HEK293 (cell line): Measurements from ENCODE around the gene FAM118B.

ENCODE experiments used
- CTCF ChIA-PET: fragments of 350-600 bp; formaldehyde crosslinking; extraction: SDS; loops from one replicate; lab custom pipeline; 2021; ENCODE audit warnings: antibody characterized with exemption; lab: Yijun Ruan, JAX
- POLR2A ChIA-PET: fragments of 300-600 bp; formaldehyde crosslinking; extraction: SDS; loops from one replicate; lab custom pipeline; 2020; ENCODE audit warnings: antibody characterized with exemption, inconsistent platforms; lab: Yijun Ruan, JAX
- H3K27ac ChIP-seq: fragments of 200-500 bp; sonication (Bioruptor generic); 2 replicates; pipeline ENCODE4 v1.5.1; 2014; ENCODE audit warnings: low read depth, low read length, control low read depth, inconsistent platforms; ENCODE audit errors: extremely low read depth
- H3K36me3 ChIP-seq, 2 experiments: fragments of 200-500 bp in 1 of 2; sonication (Bioruptor generic) in 1 of 2; 1 replicate in 1 of 2; 2 replicates in 1 of 2; pipeline ENCODE4 v1.5.1; 2014 to 2017; ENCODE audit warnings: inconsistent platforms in 2 of 2, low read length in 2 of 2; ENCODE audit not compliant: control insufficient read depth in 2 of 2, insufficient read depth in 1 of 2
- H3K4me1 ChIP-seq: fragments of 200-500 bp; sonication (Bioruptor generic); 2 replicates; pipeline ENCODE4 v1.5.1; 2014; ENCODE audit warnings: mild to moderate bottlenecking, low read length, inconsistent platforms; ENCODE audit not compliant: control insufficient read depth, insufficient read depth
- H3K4me3 ChIP-seq: 2 replicates; pipeline ENCODE4 v1.5.1; 2011; ENCODE audit warnings: low read depth, mild to moderate bottlenecking, control low read depth, low read length, moderate library complexity
- H3K9me3 ChIP-seq: fragments of 200-500 bp; sonication (Bioruptor generic); 2 replicates; pipeline ENCODE4 v1.5.1; 2014; ENCODE audit warnings: low read depth, low read length, inconsistent platforms; ENCODE audit not compliant: control insufficient read depth, insufficient read depth
- GLIS2 ChIP-seq: fragments of 450-650 bp; formaldehyde crosslinking; IDR thresholded peaks from 2 replicates; pipeline ENCODE4 v1.5.1; 2016; ENCODE audit warnings: missing biosample characterization, missing genetic modification characterization
- HOXA7 ChIP-seq: sonication (generic); formaldehyde crosslinking; IDR thresholded peaks from 2 replicates; pipeline ENCODE4 v1.8.1; 2022; ENCODE audit warnings: missing genetic modification reagents, borderline replicate concordance
- HOXD13 ChIP-seq: sonication (generic); formaldehyde crosslinking; IDR thresholded peaks from 2 replicates; pipeline ENCODE4 v1.8.0; 2022; ENCODE audit warnings: missing genetic modification reagents, borderline replicate concordance
- KLF1 ChIP-seq: fragments of 450-650 bp; formaldehyde crosslinking; IDR thresholded peaks from 2 replicates; pipeline ENCODE4 v1.5.1; 2016; ENCODE audit warnings: missing biosample characterization, missing genetic modification characterization
- KLF16 ChIP-seq: fragments of 450-650 bp; formaldehyde crosslinking; IDR thresholded peaks from 2 replicates; pipeline ENCODE4 v1.5.1; 2017; ENCODE audit warnings: missing biosample characterization, missing genetic modification characterization
- KLF8 ChIP-seq: fragments of 450-650 bp; formaldehyde crosslinking; IDR thresholded peaks from 2 replicates; pipeline ENCODE4 v1.5.1; 2016; ENCODE audit warnings: missing biosample characterization, missing genetic modification characterization
- KLF9 ChIP-seq: fragments of 450-650 bp; formaldehyde crosslinking; IDR thresholded peaks from 2 replicates; pipeline ENCODE4 v1.5.1; 2016; ENCODE audit warnings: missing biosample characterization, missing genetic modification characterization, low read depth
- OSR2 ChIP-seq: fragments of 450-650 bp; formaldehyde crosslinking; IDR thresholded peaks from 2 replicates; pipeline ENCODE4 v1.5.1; 2016; ENCODE audit warnings: missing biosample characterization, missing genetic modification characterization
- SP2 ChIP-seq: fragments of 450-650 bp; formaldehyde crosslinking; IDR thresholded peaks from 2 replicates; pipeline ENCODE4 v1.5.1; 2016; ENCODE audit warnings: missing biosample characterization, missing genetic modification characterization
- SP7 ChIP-seq: fragments of 450-650 bp; formaldehyde crosslinking; IDR thresholded peaks from 2 replicates; pipeline ENCODE4 v1.5.1; 2016; ENCODE audit warnings: missing biosample characterization, missing genetic modification characterization
- WT1 ChIP-seq: fragments of 450-650 bp; formaldehyde crosslinking; IDR thresholded peaks from 2 replicates; pipeline ENCODE4 v1.5.1; 2016; ENCODE audit warnings: missing biosample characterization, missing genetic modification characterization
- YY2 ChIP-seq: fragments of 450-650 bp; formaldehyde crosslinking; IDR thresholded peaks from 2 replicates; pipeline ENCODE4 v1.5.1; 2016; ENCODE audit warnings: missing biosample characterization, missing genetic modification characterization
- ZBTB48 ChIP-seq: fragments of 450-650 bp; formaldehyde crosslinking; IDR thresholded peaks from 2 replicates; pipeline ENCODE4 v1.5.1; 2016; ENCODE audit warnings: missing biosample characterization, missing genetic modification characterization
- ZEB2 ChIP-seq: fragments of 450-650 bp; formaldehyde crosslinking; IDR thresholded peaks from 2 replicates; pipeline ENCODE4 v1.5.1; 2016; ENCODE audit warnings: missing biosample characterization, missing genetic modification characterization
- ZNF112 ChIP-seq: fragments of 450-650 bp; formaldehyde crosslinking; IDR thresholded peaks from 2 replicates; pipeline ENCODE4 v1.5.0; 2017; ENCODE audit warnings: missing biosample characterization, missing genetic modification characterization
- ZNF157 ChIP-seq: fragments of 450-650 bp; formaldehyde crosslinking; IDR thresholded peaks from 2 replicates; pipeline ENCODE4 v1.5.1; 2016; ENCODE audit warnings: missing biosample characterization, missing genetic modification characterization
- ZNF311 ChIP-seq: fragments of 450-650 bp; formaldehyde crosslinking; IDR thresholded peaks from 2 replicates; pipeline ENCODE4 v1.5.1; 2017; ENCODE audit warnings: missing biosample characterization, missing genetic modification characterization, borderline replicate concordance
- ZNF335 ChIP-seq: fragments of 450-650 bp; formaldehyde crosslinking; conservative IDR thresholded peaks from 2 replicates; pipeline ENCODE4 v1.5.1; 2016; ENCODE audit warnings: missing biosample characterization, missing genetic modification characterization
- ZNF341 ChIP-seq: fragments of 450-650 bp; formaldehyde crosslinking; IDR thresholded peaks from 2 replicates; pipeline ENCODE4; 2016; ENCODE audit warnings: low read depth, missing biosample characterization, missing genetic modification characterization
- ZNF501 ChIP-seq: fragments of 450-650 bp; formaldehyde crosslinking; IDR thresholded peaks from 2 replicates; pipeline ENCODE4 v1.5.1; 2016; ENCODE audit warnings: missing biosample characterization, missing genetic modification characterization
- ZNF510 ChIP-seq: fragments of 450-650 bp; formaldehyde crosslinking; IDR thresholded peaks from 2 replicates; pipeline ENCODE4 v1.5.1; 2018; ENCODE audit warnings: mild to moderate bottlenecking, missing genetic modification characterization, missing biosample characterization; ENCODE audit not compliant: insufficient replicate concordance
- ZNF548 ChIP-seq: fragments of 450-650 bp; formaldehyde crosslinking; IDR thresholded peaks from 2 replicates; pipeline ENCODE4 v1.5.1; 2016; ENCODE audit warnings: missing biosample characterization, missing genetic modification characterization
- ZNF621 ChIP-seq: fragments of 450-650 bp; formaldehyde crosslinking; IDR thresholded peaks from 2 replicates; pipeline ENCODE4 v1.5.1; 2017; ENCODE audit warnings: missing biosample characterization, missing genetic modification characterization
- ZNF624 ChIP-seq: fragments of 450-650 bp; formaldehyde crosslinking; IDR thresholded peaks from 2 replicates; pipeline ENCODE4 v1.5.1; 2017; ENCODE audit warnings: missing biosample characterization, missing genetic modification characterization
- ZNF654 ChIP-seq: fragments of 450-650 bp; formaldehyde crosslinking; IDR thresholded peaks from 2 replicates; pipeline ENCODE4 v1.5.1; 2016; ENCODE audit warnings: low read depth, missing biosample characterization, missing genetic modification characterization
- ZNF704 ChIP-seq: fragments of 450-650 bp; formaldehyde crosslinking; IDR thresholded peaks from 2 replicates; pipeline ENCODE4 v1.5.1; 2016; ENCODE audit warnings: missing biosample characterization, missing genetic modification characterization
- ZNF777 ChIP-seq: fragments of 450-650 bp; formaldehyde crosslinking; IDR thresholded peaks from 2 replicates; pipeline ENCODE4 v1.5.1; 2017; ENCODE audit warnings: missing biosample characterization, missing genetic modification characterization, borderline replicate concordance
- ZNF843 ChIP-seq: fragments of 450-650 bp; formaldehyde crosslinking; IDR thresholded peaks from 2 replicates; pipeline ENCODE4 v1.5.1; 2016; ENCODE audit warnings: missing biosample characterization, missing genetic modification characterization
- ZSCAN18 ChIP-seq: fragments of 450-650 bp; formaldehyde crosslinking; IDR thresholded peaks from 2 replicates; pipeline ENCODE4 v1.5.1; 2016; ENCODE audit warnings: missing biosample characterization, missing genetic modification characterization
- ZXDB ChIP-seq: fragments of 450-650 bp; formaldehyde crosslinking; IDR thresholded peaks from 2 replicates; pipeline ENCODE4 v1.5.1; 2016; ENCODE audit warnings: missing biosample characterization, missing genetic modification characterization
- TF ChIP-seq, protein P1 (sequence below): fragments of 450-650 bp; formaldehyde crosslinking; optimal IDR thresholded peaks from 2 replicates; pipeline ENCODE3; 2016; ENCODE audit warnings: missing biosample characterization, mild to moderate bottlenecking, missing genetic modification characterization
- TF ChIP-seq, protein P2 (sequence below): fragments of 450-650 bp; formaldehyde crosslinking; IDR thresholded peaks from 2 replicates; pipeline ENCODE4 v1.5.1; 2016; ENCODE audit warnings: missing biosample characterization, missing genetic modification characterization

Gene FAM118B

GRCh38 chr11:126211236-126212088, at the start of gene FAM118B, which contains the start of gene RPUSD4:
FAM118B (plus strand) TSS chr11:126211782; CDS start chr11:126235002, 23,220 bp downstream.
RPUSD4 (minus strand) TSS chr11:126211650; CDS start chr11:126211638, 12 bp downstream.
- ChIA-PET CTCF (interaction anchor here (0.9 kb wide), 1 partner anchor 289 kb away, joined by 5 read pairs; no protein-coding TSS in a partner anchor), POLR2A (interaction anchor here (0.6 to 1.9 kb wide), 13 partner anchors 9 to 620 kb away, joined by 3 to 20 read pairs (median 4); partner anchors contain the start of genes FOXRED1, PUS3, SRPRA and ST3GAL4)
- no peaks in the 10 kb centered on the region for H3K4me1 ChIP-seq
- peak within 1 kb of the TSS; percentile 89 for H3K4me3 ChIP-seq
- H3K27ac ChIP-seq = peak within 1 kb of the TSS; percentile 48; the same call in 1 of the 2 replicates
- no peaks in the 10 kb centered on the region for H3K9me3 ChIP-seq
- H3K36me3 ChIP-seq = peaks cover 10 to 36% of the 10 kb centered on the region in 2 experiments
- no peak for TF ChIP-seq ZNF654 (tag by site-specific recombination)
- peak; percentile 55; the same call in 1 of the 2 replicates for TF ChIP-seq ZNF501 (tag by site-specific recombination)
- TF ChIP-seq ZNF335 (tag by site-specific recombination) = peak; percentile 84
- TF ChIP-seq, protein P1, sequence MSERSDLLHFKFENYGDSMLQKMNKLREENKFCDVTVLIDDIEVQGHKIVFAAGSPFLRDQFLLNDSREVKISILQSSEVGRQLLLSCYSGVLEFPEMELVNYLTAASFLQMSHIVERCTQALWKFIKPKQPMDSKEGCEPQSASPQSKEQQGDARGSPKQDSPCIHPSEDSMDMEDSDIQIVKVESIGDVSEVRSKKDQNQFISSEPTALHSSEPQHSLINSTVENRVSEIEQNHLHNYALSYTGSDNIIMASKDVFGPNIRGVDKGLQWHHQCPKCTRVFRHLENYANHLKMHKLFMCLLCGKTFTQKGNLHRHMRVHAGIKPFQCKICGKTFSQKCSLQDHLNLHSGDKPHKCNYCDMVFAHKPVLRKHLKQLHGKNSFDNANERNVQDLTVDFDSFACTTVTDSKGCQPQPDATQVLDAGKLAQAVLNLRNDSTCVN (tag by site-specific recombination) = peak; percentile 30
- peak; percentile 96 for TF ChIP-seq ZNF704 (tag by site-specific recombination)
- TF ChIP-seq ZSCAN18 (tag by site-specific recombination) = no peak
- no peak for TF ChIP-seq WT1 (tag by site-specific recombination)
- peak; percentile 64; the same call in 1 of the 2 replicates for TF ChIP-seq ZEB2 (tag by site-specific recombination)
- TF ChIP-seq ZNF548 (tag by site-specific recombination) = no peak
- no peak for TF ChIP-seq ZNF311 (tag by site-specific recombination)
- peak; percentile 92 for TF ChIP-seq KLF9 (tag by site-specific recombination)
- no peak for TF ChIP-seq ZNF510 (tag by site-specific recombination)
- TF ChIP-seq YY2 = peak; percentile 89
- TF ChIP-seq KLF16 (tag by site-specific recombination) = peak; percentile 94
- TF ChIP-seq ZNF624 = no peak
- TF ChIP-seq SP2 = peak; percentile 89
- TF ChIP-seq ZNF777 (tag by site-specific recombination) = peak; percentile 27; the same call in 1 of the 2 replicates
- TF ChIP-seq SP7 (tag by site-specific recombination) = peak; percentile 30; the same call in 1 of the 2 replicates
- no peak for TF ChIP-seq ZNF341
- no peak for TF ChIP-seq ZNF621
- TF ChIP-seq HOXD13 = no peak
- TF ChIP-seq KLF1 (tag by site-specific recombination) = peak; percentile 94
- TF ChIP-seq KLF8 = peak; percentile 96
- peak; percentile 84 for TF ChIP-seq ZXDB (tag by site-specific recombination)
- TF ChIP-seq ZNF112 (tag by site-specific recombination) = no peak
- peak; percentile 70; the same call in 1 of the 2 replicates for TF ChIP-seq OSR2 (tag by site-specific recombination)
- no peak for TF ChIP-seq ZNF157 (tag by site-specific recombination)
- no peak for TF ChIP-seq HOXA7
- TF ChIP-seq ZNF843 (tag by site-specific recombination) = no peak; the same call in 1 of the 2 replicates
- TF ChIP-seq, protein P2, sequence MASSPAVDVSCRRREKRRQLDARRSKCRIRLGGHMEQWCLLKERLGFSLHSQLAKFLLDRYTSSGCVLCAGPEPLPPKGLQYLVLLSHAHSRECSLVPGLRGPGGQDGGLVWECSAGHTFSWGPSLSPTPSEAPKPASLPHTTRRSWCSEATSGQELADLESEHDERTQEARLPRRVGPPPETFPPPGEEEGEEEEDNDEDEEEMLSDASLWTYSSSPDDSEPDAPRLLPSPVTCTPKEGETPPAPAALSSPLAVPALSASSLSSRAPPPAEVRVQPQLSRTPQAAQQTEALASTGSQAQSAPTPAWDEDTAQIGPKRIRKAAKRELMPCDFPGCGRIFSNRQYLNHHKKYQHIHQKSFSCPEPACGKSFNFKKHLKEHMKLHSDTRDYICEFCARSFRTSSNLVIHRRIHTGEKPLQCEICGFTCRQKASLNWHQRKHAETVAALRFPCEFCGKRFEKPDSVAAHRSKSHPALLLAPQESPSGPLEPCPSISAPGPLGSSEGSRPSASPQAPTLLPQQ (tag by site-specific recombination) = peak; percentile 87
- no peak; the same call in none of the 2 replicates for TF ChIP-seq ZBTB48
- TF ChIP-seq GLIS2 = no peak
